SIG-M5 (cell line): ENCODE results near the gene MDH1.
"Not testable (repeated sequence)": the region's sequence is repeated elsewhere in the genome, so short reads cannot be mapped to it uniquely, and the experiment has no call there.

ENCODE experiments used
- DNase-seq: peaks from one replicate; lab custom pipeline; 2025; lab: John Stamatoyannopoulos, UW

The MDH1 gene

DNA sequence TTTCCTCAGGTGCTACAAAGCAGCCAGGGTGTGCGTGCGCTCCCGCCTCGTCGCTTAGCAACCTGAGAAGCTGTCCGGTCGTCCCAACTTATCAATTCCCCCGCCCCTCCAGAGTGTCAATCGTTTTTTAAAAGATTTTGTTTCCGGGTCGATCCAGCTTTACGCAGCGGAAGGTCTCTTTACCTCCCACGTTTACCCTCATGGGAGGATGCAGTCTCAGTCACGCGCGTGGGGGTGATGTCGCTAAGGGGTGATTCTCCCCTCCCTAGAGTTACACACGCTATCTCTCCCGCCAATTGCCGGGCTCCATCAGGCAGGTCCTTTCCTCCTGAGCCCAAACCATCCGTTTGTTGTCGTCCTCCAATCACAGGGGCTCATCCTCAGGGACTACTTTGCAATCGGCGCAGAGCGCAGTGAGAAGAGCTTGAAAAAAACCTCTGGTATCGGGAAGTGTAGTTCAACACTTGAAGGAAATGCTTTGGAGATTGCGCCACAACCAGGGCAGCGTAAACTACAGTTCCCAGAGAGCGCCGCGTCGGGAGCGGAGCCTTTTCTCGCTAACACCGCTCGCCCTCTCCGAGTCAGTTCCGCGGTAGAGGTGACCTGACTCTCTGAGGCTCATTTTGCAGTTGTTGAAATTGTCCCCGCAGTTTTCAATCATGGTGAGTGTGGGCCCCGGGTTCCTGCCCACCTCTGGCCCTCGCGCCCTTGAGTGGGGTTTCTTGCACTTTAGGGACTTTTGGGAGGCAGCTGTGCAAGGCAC lies at the start of gene MDH1, which contains the start of gene WDPCP:
Gene MDH1, plus strand, starts transcription at position 579 of the 763 bp plus-strand sequence. Its CDS starts 81 bp downstream, at position 660.
Gene WDPCP, minus strand, starts transcription at position 93 of the 763 bp plus-strand sequence. CDS start 206 bp downstream, outside the sequence.
- DNase-seq: peak; percentile 99

DNA sequence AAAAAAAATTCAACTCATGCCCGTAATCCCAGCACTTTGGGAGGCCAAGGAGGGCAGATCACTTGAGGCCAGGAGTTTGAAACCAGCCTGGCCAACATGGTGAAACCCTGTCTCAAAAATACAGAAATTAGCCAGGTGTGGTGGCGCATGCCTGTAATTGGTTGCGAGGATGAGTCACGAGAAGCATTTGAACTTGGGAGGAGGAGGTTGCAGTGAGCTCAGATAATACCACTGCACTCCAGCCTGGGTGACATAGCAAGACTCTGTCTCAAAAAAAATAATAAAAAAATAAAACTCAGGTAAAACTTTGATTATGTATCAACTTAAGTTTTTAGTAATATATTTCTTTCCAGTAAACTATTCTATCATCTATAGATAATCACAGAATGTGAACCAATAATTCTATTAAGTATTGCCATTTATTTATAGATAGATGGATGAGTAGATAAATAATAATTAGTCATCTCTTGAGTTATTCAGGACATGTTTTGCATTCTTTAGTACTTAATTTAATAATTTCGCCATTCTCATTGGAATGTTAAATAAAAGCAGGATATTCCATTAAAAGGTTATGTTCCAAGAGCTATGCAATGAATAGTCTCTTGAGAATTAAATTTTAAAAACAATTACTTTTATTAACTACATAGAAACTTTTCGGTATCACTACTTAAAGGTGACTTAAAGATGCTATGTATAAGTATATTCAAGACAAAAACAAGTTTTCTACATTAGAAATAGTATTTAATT lies 49.2 kb upstream of the MDH1 start:
- no peak for DNase-seq

GRCh38 chr2:63544017-63544627 lies 44.6 kb upstream of the MDH1 start:
- DNase-seq: no peak

DNA sequence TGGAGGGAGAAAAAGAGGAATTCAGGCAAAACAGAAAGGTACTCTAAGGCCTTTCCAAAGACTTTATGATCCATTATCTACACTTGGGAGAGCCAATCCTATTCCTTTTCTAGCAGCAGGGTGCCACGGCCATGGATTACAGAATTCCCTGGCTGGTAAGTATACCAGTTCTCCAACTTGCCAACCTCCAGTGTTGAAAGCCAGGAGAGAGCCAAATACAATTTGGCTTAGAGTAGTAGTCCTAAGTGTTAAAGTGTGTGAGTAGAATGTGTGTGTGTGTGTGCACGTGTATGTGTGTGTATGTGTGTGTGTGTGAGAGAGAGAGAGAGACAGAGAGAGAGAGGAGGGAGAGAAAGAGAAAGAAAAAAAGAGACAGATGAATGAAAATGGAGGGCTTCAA lies 43.7 kb upstream of the MDH1 start:
- no peak for DNase-seq

DNA sequence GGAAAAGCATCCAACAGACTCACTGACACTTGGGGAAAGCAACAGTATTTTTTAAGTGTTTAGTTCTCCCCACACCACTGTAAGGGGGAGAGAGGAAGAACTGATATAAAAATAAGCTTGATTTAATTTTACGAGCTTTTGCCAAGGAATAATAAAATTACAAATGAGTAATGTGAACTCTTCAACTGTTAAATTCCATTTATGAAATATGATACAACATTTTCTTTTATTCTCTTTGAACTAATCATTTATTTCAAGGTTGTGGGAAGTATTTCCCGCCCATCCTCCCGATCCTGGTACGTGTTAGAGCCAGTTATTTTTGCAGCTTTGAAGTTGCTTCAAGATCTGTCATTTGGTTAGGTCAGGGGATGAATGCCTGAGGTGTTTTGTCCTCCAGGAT lies 35.7 kb upstream of the MDH1 start:
- DNase-seq: no peak

DNA sequence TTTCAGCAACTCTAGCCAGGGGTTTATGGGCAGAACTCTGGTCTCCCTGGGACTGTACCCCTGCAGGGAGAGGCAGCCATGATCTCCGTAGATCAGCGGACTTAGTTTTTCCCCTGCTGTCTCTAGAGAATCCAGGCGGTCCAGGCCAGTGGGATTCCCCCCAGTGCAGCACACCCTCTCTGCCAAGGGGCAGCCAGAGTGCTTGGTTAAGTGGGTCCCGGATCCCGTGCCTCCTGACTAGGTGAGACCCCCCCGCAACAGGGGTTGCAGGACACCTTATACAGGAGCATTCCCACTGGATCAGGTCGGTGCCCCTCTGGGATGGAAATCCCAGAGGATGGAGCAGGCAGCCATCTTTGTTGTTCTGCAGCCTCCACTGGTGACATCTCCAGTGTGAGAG lies 33.5 kb upstream of the MDH1 start:
- no peak for DNase-seq

DNA sequence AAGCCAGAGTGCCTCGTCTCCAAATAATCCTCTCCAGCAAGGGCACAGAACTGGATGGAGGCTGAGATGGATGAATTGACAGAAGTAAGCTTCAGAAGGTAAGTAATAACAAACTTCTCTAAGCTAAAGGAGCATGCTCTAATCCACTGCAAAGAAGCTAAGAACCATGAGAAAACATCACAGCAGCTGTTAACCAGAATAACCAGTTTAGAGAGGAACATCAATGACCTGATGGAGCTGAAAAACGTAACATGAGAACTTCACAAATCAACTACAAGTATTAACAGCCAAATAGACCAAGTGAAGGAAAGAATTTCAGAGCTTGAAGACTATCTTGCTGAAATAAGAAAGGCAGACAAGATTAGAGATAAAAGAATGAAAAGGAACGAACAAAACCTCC lies 32.8 kb upstream of the MDH1 start:
- no peak for DNase-seq

- DNase-seq: not testable (repeated sequence)
Measured at GRCh38 chr2:63557819-63558218, 30.9 kb upstream of the MDH1 start.

GRCh38 chr2:63558922-63559321 lies 29.8 kb upstream of the MDH1 start:
- not testable (repeated sequence) for DNase-seq

- no peak for DNase-seq
Measured at GRCh38 chr2:63562751-63563150, 26.0 kb upstream of the MDH1 start.

GRCh38 chr2:63569740-63570139 lies 19.0 kb upstream of the MDH1 start:
- DNase-seq: no peak

- DNase-seq: no peak
Measured at GRCh38 chr2:63571291-63571690, 17.5 kb upstream of the MDH1 start.

GRCh38 chr2:63572001-63572400 lies 16.8 kb upstream of the MDH1 start:
- DNase-seq: no peak

DNA sequence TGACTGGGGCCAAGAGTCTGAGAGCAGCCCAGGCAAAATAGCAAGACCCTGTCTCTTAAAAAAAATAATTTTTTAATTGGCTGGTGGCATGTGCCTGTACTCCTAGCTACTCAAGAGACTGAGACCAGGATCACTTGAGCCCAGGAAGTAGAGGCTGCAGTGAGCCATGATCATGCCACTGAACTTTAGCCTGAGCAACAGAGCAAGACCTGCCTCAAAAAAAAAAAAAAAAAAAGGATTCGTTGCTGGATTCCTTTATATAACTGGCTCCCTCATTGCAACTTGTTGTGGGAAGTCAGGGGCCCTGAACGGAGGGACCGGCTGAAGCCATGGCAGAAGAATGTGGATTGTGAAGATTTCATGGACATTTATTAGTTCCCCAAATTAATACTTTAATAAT lies 15.7 kb upstream of the MDH1 start:
- not testable (repeated sequence) for DNase-seq

GRCh38 chr2:63573726-63574345 lies 14.9 kb upstream of the MDH1 start:
- not testable (repeated sequence) for DNase-seq

- DNase-seq: no peak
Measured at GRCh38 chr2:63576546-63576945, 12.2 kb upstream of the MDH1 start.

- no peak for DNase-seq
Measured at GRCh38 chr2:63578767-63579166, 10.0 kb upstream of the MDH1 start.

GRCh38 chr2:63580651-63581297 lies 8.0 kb upstream of the MDH1 start:
- DNase-seq: no peak

GRCh38 chr2:63581298-63581961 lies 7.3 kb upstream of the MDH1 start:
- DNase-seq: no peak

DNA sequence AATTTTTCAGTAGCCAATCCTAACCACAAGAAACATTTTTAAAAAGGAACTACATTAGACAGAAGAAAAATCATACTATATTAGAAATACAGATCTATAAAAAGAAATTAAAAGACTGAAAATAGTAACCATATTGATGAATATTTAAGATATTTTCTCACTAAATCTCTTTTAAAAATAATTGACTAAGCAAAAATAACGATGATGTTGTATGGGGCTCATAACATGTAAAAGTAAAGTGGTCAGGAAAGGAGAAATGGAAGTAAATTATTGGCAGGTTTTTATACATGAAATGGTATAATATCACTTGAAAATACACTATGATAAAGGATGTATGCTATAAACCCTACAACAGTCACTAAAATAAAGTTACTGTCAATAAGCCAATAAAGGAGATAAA lies 5.9 kb upstream of the MDH1 start:
- DNase-seq: no peak

- no peak for DNase-seq
Measured at GRCh38 chr2:63587814-63588384, 864 bp upstream of the MDH1 start.
